Astrocyte of the cerebellum (primary cell): ENCODE measurements around the gene KREMEN1.

Experiments
- DNase-seq: peaks from one replicate; pipeline ENCODE4 v3.0.0-alpha.2; 2011; ENCODE audit warnings: low read depth
- H3K4me3 ChIP-seq: 2 replicates; pipeline ENCODE4 v1.5.1; 2011; ENCODE audit warnings: mild to moderate bottlenecking, low read depth, low read length, moderate library complexity
- CTCF ChIP-seq: IDR thresholded peaks from 2 replicates; pipeline ENCODE4 v1.5.1; 2012; ENCODE audit warnings: low read length, low read depth, moderate library complexity, mild to moderate bottlenecking; ENCODE audit errors: missing control alignments
- in situ Hi-C: cut with HindIII; loops from 2 replicates; pipeline ENCODE4 v1.10.0; 2017; ENCODE audit warnings: low sequenced_read_pairs

KREMEN1 gene

GRCh38 chr22:29148036-29148435 lies 75.2 kb downstream of the KREMEN1 start:
- in situ Hi-C loops, result no loop called here

GRCh38 chr22:29148826-29149225 lies 76.0 kb downstream of the KREMEN1 start:
- no peak for DNase-seq
- no peak overlapping the region for H3K4me3 ChIP-seq
- in situ Hi-C loops, result no loop called here
- TF ChIP-seq CTCF, result no peak

More at GRCh38 chr22:29148036-29148435, 75.2 kb downstream of the KREMEN1 start:
- no peak for TF ChIP-seq CTCF
- H3K4me3 ChIP-seq, result no peak overlapping the region
- no peak for DNase-seq

GRCh38 chr22:29149841-29150555 lies 77.2 kb downstream of the KREMEN1 start:
- H3K4me3 ChIP-seq, result no peak overlapping the region
- no peak for TF ChIP-seq CTCF
- in situ Hi-C loops, result no loop called here
- DNase-seq, result no peak

- TF ChIP-seq CTCF, result no peak
- DNase-seq, result no peak
- in situ Hi-C loops, result no loop called here
- no peak overlapping the region for H3K4me3 ChIP-seq
Measured at GRCh38 chr22:29150701-29151100, 77.9 kb downstream of the KREMEN1 start.

- no peak for TF ChIP-seq CTCF
- no peak for DNase-seq
- H3K4me3 ChIP-seq, result no peak overlapping the region
- in situ Hi-C loops, result no loop called here
Measured at GRCh38 chr22:29151316-29151715, 78.5 kb downstream of the KREMEN1 start.

GRCh38 chr22:29152045-29152953 lies 79.5 kb downstream of the KREMEN1 start:
- H3K4me3 ChIP-seq, result no peak overlapping the region
- TF ChIP-seq CTCF, result no peak
- no peak for DNase-seq
- in situ Hi-C loops, result no loop called here
